Subcutaneous abdominal adipose tissue (tissue), 5 donors: ENCODE measurements around the gene FCGR2B.

Experiments used
- H3K27ac ChIP-seq: one replicate; pipeline ENCODE4 v1.7.0; 2013; ENCODE audit warnings: low read depth, mild to moderate bottlenecking, inconsistent platforms, low read length, moderate library complexity
- H3K27me3 ChIP-seq, 5 donors: one replicate each; pipeline ENCODE4 v1.7.0; 2013; ENCODE audit warnings: low read length in 5 of 5, inconsistent platforms in 1 of 5; ENCODE audit not compliant: control insufficient read depth in 5 of 5, insufficient read depth in 4 of 5
- H3K36me3 ChIP-seq, 5 donors: one replicate each; pipeline ENCODE4 v1.7.0; 2013; ENCODE audit warnings: low read length in 5 of 5; ENCODE audit not compliant: control insufficient read depth in 5 of 5, insufficient read depth in 5 of 5
- H3K4me1 ChIP-seq, 5 donors: one replicate each; pipeline ENCODE4 v1.7.0; 2013; ENCODE audit warnings: low read length in 5 of 5, mild to moderate bottlenecking in 3 of 5, moderate library complexity in 1 of 5; ENCODE audit not compliant: control insufficient read depth in 5 of 5, insufficient read depth in 5 of 5
- H3K4me3 ChIP-seq, 5 donors: one replicate each; pipeline ENCODE4 v1.7.0; 2013; ENCODE audit warnings: low read length in 5 of 5, low read depth in 1 of 5
- H3K9ac ChIP-seq, 5 donors: one replicate each; pipeline ENCODE4 v1.7.0; 2013; ENCODE audit warnings: low read length in 5 of 5, mild to moderate bottlenecking in 4 of 5, moderate library complexity in 3 of 5
- H3K9me3 ChIP-seq, 5 donors: one replicate each; pipeline ENCODE4 v1.7.0; 2013; ENCODE audit warnings: low read length in 5 of 5; ENCODE audit not compliant: control insufficient read depth in 5 of 5
- donor health status: healthy.
- donor health status: healthy.
- donor health status: healthy.
- donor health status: healthy.
- donor health status: healthy.

FCGR2B gene

GRCh38 chr1:161705537-161705936 lies 42.6 kb downstream of the FCGR2B start:
- H3K9me3 ChIP-seq = no peaks in the 10 kb centered on the region
- no peak overlapping the region for H3K4me3 ChIP-seq
- no peak overlapping the region for H3K9ac ChIP-seq
- no peaks in the 10 kb centered on the region for H3K36me3 ChIP-seq
- peaks cover 0 to 7% (median 4%) of the 10 kb centered on the region in 5 donors for H3K4me1 ChIP-seq
- no peak overlapping the region for H3K27ac ChIP-seq
- no peaks in the 10 kb centered on the region for H3K27me3 ChIP-seq

- H3K9me3 ChIP-seq = no peaks in the 10 kb centered on the region
- no peak overlapping the region for H3K9ac ChIP-seq
- H3K27me3 ChIP-seq = peaks cover 0 to 3% (median 0%) of the 10 kb centered on the region in 5 donors
- no peaks in the 10 kb centered on the region for H3K36me3 ChIP-seq
- H3K27ac ChIP-seq = no peak overlapping the region
- no peak overlapping the region for H3K4me3 ChIP-seq
- peaks cover 0 to 7% (median 4%) of the 10 kb centered on the region in 5 donors for H3K4me1 ChIP-seq
These were observed 43.2 kb downstream of the FCGR2B start for GRCh38 chr1:161706113-161706481.

GRCh38 chr1:161706482-161707347 lies 43.8 kb downstream of the FCGR2B start, which contains the start of gene FCRLA:
Gene FCRLA, plus strand, starts transcription at chr1:161707229. Its CDS starts 36 bp downstream, at chr1:161707265.
- no peaks in the 10 kb centered on the region for H3K9me3 ChIP-seq
- H3K4me1 ChIP-seq = peaks cover 0 to 7% (median 4%) of the 10 kb centered on the region in 5 donors
- no peak within 1 kb of the TSS for H3K9ac ChIP-seq
- no peaks in the 10 kb centered on the region for H3K36me3 ChIP-seq
- H3K27me3 ChIP-seq = peaks cover 0 to 3% (median 0%) of the 10 kb centered on the region in 5 donors
- H3K4me3 ChIP-seq = no peak within 1 kb of the TSS
- no peak within 1 kb of the TSS for H3K27ac ChIP-seq

- H3K4me3 ChIP-seq = no peak overlapping the region
- no peaks in the 10 kb centered on the region for H3K9me3 ChIP-seq
- no peak overlapping the region for H3K27ac ChIP-seq
- peaks cover 0 to 3% (median 0%) of the 10 kb centered on the region in 5 donors for H3K27me3 ChIP-seq
- H3K36me3 ChIP-seq = no peaks in the 10 kb centered on the region
- no peak overlapping the region for H3K9ac ChIP-seq
- peaks cover 0 to 7% (median 4%) of the 10 kb centered on the region in 5 donors for H3K4me1 ChIP-seq
These were observed 44.6 kb downstream of the FCGR2B start for GRCh38 chr1:161707503-161707902.

- Histone ChIP-seq H3K27ac (no peak overlapping the region), H3K9ac (no peak overlapping the region), H3K27me3 (peaks cover 0 to 3% (median 0%) of the 10 kb centered on the region in 5 donors), H3K4me3 (no peak overlapping the region), H3K36me3 (no peaks in the 10 kb centered on the region), H3K4me1 (peaks cover 0 to 7% (median 4%) of the 10 kb centered on the region in 5 donors), H3K9me3 (no peaks in the 10 kb centered on the region)
These were observed 46.4 kb downstream of the FCGR2B start for GRCh38 chr1:161709373-161709772.

- H3K36me3 ChIP-seq = no peaks in the 10 kb centered on the region
- no peak overlapping the region for H3K4me3 ChIP-seq
- H3K9ac ChIP-seq = no peak overlapping the region
- H3K4me1 ChIP-seq = peaks cover 0 to 7% (median 4%) of the 10 kb centered on the region in 5 donors
- no peaks in the 10 kb centered on the region for H3K9me3 ChIP-seq
- H3K27ac ChIP-seq = no peak overlapping the region
- peaks cover 0 to 3% (median 0%) of the 10 kb centered on the region in 5 donors for H3K27me3 ChIP-seq
These were observed 47.6 kb downstream of the FCGR2B start for GRCh38 chr1:161710560-161710959.

- Histone ChIP-seq H3K9ac (no peak overlapping the region), H3K9me3 (no peaks in the 10 kb centered on the region), H3K27ac (no peak overlapping the region), H3K4me3 (no peak overlapping the region), H3K27me3 (peaks cover 0 to 8% (median 0%) of the 10 kb centered on the region in 5 donors), H3K4me1 (peaks cover 0 to 17% (median 0%) of the 10 kb centered on the region in 5 donors), H3K36me3 (no peaks in the 10 kb centered on the region)
These were observed 55.8 kb downstream of the FCGR2B start for GRCh38 chr1:161718559-161719324.

GRCh38 chr1:161719325-161719611 lies 56.3 kb downstream of the FCGR2B start:
- H3K9ac ChIP-seq = no peak overlapping the region
- H3K27me3 ChIP-seq = peaks cover 0 to 8% (median 0%) of the 10 kb centered on the region in 5 donors
- no peak overlapping the region for H3K27ac ChIP-seq

GRCh38 chr1:161720422-161720821 lies 57.5 kb downstream of the FCGR2B start:
- Histone ChIP-seq H3K27me3 (peaks cover 0 to 8% (median 3%) of the 10 kb centered on the region in 5 donors), H3K4me3 (no peak overlapping the region), H3K9ac (no peak overlapping the region), H3K36me3 (no peaks in the 10 kb centered on the region), H3K9me3 (no peaks in the 10 kb centered on the region), H3K27ac (no peak overlapping the region), H3K4me1 (peaks cover 0 to 17% (median 1%) of the 10 kb centered on the region in 5 donors)

More at GRCh38 chr1:161719325-161719611, 56.3 kb downstream of the FCGR2B start:
- no peaks in the 10 kb centered on the region for H3K9me3 ChIP-seq
- H3K4me1 ChIP-seq = peaks cover 0 to 17% (median 0%) of the 10 kb centered on the region in 5 donors
- H3K36me3 ChIP-seq = no peaks in the 10 kb centered on the region
- H3K4me3 ChIP-seq = no peak overlapping the region
